Esophagus squamous epithelium (tissue), 4 donors: ENCODE data around the gene POU2F2.

Experiments used
- POLR2A ChIP-seq, 4 donors: fragments of 450-650 bp; IDR thresholded peaks; one replicate each; pipeline ENCODE4 v1.6.1; 2017; ENCODE audit warnings: antibody characterized with exemption in 4 of 4, mild to moderate bottlenecking in 4 of 4, moderate library complexity in 3 of 4
- TF ChIP-seq, protein P1 (sequence below), 6 experiments: fragments of 450-650 bp in 4 of 6; fragments of 200-600 bp in 2 of 6; sonication (generic) in 2 of 6; IDR thresholded peaks; one replicate each; pipeline ENCODE4 v1.5.1; 2016 to 2019; ENCODE audit warnings: antibody characterized with exemption in 6 of 6, mild to moderate bottlenecking in 4 of 6, moderate library complexity in 4 of 6

DNA sequence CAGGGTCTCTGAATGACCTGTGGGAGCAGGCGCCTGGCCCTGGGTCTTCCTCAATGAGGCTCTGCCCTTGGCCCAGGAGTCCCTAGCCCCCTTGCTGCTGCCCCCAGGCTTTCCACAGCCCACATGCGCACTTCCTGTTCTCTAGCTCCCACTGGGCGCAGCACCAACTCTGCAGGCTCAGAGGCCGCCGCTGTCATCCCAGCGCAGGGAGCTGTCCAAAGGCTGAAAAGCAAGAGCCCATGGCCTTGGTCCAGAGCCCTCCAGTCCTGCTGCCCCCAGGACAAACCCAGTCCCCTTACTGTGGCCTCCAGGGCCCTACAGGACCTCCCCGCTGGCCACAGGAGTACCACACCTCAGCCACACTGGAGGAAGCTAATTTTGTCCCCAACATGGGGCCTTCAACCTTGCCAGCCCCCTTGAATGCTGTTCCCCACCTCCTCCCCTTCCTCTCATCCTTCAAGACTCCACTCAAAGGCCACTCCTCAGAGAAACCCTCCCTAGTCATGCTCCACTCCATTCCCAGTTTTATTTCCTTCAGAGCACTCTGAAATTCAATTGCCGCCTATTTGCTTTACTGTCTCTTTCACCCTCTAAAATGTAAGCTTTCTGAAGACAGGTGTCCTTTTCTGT lies 8.0 kb upstream of the POU2F2 start:
- TF ChIP-seq, protein P1, sequence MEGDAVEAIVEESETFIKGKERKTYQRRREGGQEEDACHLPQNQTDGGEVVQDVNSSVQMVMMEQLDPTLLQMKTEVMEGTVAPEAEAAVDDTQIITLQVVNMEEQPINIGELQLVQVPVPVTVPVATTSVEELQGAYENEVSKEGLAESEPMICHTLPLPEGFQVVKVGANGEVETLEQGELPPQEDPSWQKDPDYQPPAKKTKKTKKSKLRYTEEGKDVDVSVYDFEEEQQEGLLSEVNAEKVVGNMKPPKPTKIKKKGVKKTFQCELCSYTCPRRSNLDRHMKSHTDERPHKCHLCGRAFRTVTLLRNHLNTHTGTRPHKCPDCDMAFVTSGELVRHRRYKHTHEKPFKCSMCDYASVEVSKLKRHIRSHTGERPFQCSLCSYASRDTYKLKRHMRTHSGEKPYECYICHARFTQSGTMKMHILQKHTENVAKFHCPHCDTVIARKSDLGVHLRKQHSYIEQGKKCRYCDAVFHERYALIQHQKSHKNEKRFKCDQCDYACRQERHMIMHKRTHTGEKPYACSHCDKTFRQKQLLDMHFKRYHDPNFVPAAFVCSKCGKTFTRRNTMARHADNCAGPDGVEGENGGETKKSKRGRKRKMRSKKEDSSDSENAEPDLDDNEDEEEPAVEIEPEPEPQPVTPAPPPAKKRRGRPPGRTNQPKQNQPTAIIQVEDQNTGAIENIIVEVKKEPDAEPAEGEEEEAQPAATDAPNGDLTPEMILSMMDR (IDR thresholded peaks at IDR 0.05) = no peak
- TF ChIP-seq POLR2A (IDR thresholded peaks at IDR 0.05) = no peak
